Activated T-helper 1 cell treated with anti-CD3 and anti-CD28 coated beads, Interleukin-2, amount 50 U/mL, for 16 hours (primary cell): ENCODE data around the gene SLC38A3.

Source experiments
- DNase-seq, 2 donors: peaks; one replicate each; pipeline ENCODE4 v3.0.0-alpha.2; 2020; ENCODE audit warnings: low read depth in 1 of 2, low spot score in 1 of 2

Gene SLC38A3

DNA sequence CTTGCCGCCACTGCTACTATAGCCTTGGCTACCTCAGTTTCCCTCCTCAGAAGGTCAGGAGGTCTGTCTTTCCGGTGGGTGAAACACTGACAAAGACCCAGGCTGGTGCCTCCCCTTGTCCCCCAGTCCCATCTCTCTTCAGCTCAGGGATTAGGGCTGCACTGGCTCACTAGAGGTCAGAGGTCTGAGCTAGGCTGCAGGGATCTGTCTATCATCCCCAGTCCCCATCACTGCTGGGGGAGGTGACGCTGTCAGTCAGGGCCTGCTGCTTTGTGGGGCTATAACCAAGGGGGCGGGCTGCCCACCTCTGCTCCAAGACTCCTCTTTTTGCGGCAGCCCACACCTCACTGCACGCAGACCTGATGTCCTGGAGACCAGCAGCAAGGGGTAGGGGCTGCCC, 36.3 kb upstream of the SLC38A3 start:
- no peak for DNase-seq

DNA sequence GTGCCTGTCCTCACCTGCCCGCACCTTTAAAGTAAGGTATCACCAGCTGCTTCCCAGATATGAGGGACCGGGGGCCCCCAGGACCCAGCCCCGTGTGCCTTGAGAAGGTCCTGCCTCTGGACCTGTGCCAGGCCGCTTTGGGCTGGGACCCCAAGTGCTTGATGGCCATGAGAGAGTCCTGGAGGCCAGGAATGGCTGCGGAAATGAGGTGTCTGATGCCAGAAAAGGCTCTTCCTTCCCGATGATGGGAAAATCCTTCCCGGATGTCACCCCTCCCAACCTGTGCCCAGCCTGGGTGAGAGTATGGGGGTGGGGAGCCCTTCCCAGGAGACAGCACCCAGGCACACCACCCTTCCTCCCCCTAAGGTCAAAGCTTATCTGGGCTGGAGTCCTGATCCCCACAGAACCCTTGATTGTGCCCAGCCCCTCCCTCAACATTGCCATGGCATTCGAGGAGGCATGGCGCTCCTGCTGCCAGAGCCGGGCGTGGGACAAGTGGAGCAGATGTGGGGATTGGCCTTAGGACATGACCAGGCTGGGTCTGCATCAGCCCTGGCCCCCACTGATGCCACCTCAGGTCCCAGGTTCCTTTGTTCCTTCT, 35.7 kb upstream of the SLC38A3 start:
- DNase-seq, result no peak

DNA sequence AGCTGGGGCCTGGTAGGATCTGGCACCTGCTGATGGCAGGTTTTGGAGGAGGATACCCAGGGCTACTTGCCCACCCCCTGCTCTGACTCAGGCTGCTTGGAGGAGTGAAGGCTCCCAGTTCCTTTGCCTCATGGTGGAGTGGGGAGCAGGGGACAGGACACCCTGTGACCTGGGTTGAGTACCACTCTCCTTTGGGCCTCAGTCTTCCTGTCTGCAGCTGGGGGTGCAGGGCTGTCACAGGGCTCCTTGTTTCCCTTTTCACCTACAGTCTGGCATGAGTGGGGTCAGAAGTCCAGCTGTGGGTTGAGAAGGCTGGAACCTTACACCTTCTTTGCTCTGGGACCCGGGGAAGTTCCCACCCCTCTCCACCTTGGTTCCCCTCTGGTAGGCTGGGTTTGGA, 35.2 kb upstream of the SLC38A3 start:
- DNase-seq, result no peak

DNA sequence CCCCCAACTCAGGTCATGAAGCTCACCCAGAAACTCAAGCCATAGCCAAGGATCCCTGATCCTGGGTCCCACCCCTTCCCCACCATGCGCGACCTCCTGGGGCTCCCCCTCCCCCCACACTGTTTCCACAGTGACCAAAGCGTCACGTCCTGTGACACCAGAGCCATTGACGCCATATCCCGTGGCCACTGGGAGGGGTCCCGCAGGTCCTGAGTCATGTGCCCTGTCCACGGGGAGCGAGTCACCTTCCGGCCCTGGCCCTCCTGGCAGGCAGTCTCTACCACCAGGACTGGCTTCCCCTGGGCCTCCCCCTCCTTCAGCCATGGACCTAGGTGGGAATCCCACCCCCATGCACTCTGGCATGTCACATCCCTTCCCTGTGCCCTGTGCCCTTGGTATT, 34.4 kb upstream of the SLC38A3 start:
- DNase-seq, result no peak

DNA sequence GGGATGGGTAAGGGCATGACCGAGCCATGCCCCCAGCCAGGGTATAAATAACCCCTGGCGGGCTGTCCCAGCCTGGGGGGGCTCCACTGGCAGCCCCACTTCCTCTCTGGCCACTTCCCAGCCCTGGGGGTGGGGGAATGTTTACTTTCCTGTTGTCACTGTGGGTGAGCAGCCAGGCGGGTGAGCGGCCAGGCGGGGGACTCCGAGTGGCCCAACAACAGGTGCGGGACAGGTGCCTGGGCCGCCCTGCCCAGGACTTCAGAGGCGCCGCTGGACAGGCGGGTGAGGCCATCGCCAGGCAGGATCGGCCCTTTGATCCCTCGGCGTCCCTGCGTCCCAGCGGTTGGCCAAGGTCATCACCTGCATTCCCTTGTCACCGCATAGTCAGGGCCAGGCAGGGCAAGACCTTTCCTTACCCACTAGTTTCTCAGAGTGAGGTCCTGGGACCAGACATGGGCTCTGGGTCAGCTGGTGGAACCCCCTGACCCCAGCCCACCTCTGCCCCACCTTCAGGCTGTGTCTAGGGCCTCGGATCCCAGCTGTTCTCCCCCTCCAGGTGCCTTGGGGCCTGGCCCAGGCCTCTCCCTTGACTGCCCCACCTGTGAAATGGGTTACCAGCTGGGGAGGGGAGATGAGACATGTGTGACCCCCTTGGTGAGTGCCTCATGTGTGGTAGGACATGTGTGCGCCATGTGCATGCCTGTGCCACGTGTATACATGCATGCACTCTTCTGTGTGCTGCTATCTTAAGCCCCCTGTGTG, 33.4 kb upstream of the SLC38A3 start:
- no peak for DNase-seq

DNA sequence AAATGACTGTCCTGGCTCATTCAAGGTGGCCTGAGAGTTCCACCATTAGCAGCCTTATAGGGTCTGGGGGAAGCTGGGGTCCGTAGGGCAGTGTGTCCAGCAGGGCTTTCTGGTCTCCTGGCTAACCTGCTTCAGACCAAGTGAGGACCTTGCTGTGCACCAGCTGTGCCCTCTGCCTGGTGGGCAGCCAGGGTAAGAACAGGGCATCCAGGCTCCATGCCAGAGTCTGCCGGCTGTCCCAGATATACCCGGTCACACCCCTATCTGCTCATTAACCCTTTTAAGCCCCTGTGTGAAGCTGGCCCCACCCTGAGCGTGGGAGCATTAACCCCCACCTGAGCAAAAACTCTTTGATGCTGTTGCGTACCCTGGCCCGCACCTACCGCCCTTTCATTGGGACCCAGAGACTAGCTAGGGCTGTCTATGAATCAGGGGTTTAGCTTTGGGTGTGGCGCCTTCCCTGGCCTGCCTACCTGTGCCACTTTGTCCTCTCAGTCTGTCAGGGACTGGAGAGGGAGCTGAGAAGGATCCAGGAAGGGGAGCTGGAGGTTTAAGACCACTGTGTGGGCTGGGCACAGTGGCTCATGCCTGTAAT, 32.3 kb upstream of the SLC38A3 start:
- no peak for DNase-seq

DNA sequence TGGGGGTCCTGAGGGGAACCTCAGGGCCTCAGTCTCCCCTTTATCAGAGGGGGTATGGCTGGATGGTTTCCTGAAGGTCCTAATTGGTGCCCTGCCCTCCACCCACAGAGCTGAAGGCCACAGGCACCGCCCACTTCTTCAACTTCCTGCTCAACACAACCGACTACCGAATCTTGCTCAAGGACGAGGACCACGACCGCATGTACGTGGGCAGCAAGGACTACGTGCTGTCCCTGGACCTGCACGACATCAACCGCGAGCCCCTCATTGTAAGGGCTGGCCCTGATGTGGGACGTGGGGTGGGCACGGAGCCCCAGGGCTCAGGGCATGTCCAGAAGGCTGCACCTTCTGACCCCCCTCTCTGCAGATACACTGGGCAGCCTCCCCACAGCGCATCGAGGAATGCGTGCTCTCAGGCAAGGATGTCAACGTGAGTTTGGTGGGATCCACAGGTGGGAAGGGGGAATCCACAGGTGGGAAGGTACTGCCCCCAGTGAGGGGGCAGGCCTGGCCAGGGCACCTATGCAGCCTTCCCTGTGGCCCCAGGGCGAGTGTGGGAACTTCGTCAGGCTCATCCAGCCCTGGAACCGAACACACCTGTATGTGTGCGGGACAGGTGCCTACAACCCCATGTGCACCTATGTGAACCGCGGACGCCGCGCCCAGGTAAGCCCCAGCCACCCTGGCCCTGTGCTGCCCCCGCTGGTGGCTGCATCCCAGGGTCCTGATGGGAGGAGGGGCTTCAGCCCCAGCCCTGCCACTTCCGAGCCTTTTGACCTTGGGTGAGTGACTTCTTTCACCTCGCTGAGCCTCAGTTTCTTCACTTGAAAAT, 31.2 kb upstream of the SLC38A3 start:
- DNase-seq, result no peak

DNA sequence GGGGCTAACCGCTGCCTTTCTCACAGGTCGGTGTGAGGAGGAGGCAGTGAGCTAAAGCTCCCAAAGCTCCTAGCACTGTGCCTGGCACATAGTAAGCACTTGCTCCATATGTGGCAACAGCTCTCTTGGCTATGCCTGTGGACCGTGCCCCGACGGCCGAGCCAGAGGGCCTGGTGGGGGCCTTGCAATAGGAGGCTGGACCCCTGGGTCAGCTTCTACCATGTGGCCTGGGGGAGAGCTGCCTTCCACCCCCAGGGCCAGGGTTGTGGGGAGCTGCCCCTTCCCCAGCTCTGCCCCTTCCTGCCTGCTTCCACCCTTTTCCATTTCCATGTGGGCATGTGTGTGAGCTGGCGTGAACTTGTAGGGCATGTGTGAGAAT, 30.6 kb upstream of the SLC38A3 start:
- no peak for DNase-seq

DNA sequence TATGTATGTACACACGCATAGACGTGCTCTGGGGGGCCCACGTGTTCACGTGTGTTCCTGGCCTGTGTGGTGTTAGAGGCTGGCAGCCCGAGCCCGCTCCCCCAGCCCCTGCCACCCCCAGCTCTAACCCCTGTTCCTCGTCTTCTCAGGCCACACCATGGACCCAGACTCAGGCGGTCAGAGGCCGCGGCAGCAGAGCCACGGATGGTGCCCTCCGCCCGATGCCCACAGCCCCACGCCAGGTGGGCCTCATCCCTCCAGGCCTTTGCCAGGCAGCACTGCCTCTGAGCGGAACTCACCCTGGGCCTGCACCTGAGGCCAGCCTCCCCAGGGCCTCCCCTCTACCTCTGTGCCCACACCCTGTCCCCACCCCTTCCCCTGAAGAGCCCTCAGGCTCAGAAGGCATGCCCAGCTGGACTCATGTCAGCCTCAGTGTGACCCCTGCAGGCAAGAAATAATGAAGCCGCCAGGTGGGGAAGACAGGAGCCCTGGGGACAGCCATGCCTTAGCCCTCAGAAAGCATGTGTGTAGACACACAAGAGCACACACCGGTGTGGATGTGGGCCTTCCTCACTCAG, 30.0 kb upstream of the SLC38A3 start:
- no peak for DNase-seq

DNA sequence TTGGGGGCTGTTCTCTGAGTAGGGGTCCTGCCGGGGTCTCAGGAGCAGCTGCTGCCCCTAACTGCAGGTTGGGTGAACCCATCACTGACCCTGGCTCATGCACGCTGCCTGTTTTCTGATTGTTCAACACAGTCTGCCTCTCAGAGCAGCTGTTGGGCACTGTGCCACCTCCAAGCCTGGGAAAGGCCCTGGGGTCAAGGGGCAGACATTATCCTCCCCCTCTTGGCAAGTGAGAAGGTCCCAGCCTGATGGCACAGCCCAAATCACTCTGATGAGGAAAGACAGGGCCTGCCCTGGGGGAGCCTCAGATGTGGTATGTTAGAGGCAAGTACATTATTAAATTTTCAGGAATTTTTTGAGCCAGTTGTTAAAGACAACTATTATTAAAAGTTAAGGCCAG, 27.7 kb upstream of the SLC38A3 start:
- no peak for DNase-seq

DNA sequence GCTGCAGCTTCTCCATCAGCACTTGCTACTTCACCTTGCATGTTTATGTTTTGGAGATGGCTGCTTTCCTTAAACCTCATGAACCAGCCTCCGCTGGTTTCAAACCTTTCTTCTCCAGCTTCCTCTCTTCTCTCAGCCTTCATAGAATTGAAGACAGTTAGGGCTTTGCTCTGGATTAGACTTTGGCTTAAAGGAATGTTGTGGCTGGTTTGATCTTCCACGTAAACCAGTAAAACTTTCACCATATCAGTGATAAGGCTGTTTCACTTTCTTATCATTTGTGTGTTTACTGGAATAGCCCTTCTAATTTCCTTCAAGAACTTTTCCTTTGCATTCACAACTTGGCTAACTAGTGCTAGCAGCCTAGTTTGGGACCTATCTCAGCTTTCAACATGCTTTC, 25.4 kb upstream of the SLC38A3 start:
- no peak for DNase-seq

DNA sequence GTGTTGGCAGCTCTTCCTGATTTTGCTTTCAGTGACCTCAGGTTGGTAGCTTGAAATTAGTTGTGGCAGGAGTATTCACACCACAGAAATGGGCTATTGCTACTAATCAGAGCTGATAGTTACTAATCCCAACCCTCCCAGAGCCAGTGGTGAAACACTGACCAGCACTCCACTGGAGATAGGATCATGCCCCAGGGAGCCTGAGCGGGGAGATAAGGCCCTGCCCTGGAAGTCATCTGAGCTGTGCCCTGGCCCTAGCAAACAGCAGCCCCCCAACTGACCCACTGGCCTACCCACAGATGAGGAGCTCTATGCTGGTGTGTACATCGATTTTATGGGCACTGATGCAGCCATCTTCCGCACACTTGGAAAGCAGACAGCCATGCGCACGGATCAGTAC, 23.1 kb upstream of the SLC38A3 start:
- DNase-seq, result no peak

DNA sequence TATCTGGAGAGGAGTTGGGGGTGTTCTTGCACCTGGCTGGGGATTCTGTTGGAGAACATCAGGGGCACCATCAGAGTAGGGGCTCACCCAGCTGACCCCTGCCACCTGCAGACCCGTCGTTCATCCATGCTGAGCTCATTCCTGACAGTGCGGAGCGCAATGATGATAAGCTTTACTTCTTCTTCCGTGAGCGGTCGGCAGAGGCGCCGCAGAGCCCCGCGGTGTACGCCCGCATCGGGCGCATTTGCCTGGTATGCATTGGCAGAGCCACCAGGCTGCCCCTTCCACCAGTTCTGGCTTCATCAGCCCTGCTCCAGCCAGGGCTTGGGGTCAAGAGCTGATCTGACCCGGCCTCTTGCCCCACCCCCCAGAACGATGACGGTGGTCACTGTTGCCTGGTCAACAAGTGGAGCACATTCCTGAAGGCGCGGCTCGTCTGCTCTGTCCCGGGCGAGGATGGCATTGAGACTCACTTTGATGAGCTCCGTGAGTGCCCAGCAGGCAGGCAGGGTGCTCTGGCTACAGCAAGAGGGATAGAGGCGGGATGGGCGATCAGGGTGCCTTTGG, 22.5 kb upstream of the SLC38A3 start:
- DNase-seq, result no peak

DNA sequence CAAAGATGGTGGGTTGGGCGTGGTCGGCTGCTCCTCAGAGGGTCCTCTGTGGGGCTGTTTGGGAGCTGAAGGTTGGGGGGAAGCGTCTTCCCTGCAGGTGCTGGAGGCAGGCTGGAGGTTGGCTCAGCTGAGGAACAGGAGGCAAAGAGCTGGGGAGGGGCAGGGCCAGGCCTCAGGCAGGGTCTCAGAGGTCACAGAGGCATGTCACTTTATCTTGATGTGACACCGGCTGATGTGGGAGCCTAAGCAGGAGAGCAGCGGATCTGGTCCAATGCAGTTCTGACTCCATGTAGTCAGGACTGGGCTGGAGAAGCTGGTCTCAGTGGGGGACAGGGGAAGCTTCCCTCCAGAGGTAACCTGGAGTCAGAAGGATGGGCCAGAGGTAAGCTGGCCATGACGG, 21.3 kb upstream of the SLC38A3 start:
- no peak for DNase-seq

DNA sequence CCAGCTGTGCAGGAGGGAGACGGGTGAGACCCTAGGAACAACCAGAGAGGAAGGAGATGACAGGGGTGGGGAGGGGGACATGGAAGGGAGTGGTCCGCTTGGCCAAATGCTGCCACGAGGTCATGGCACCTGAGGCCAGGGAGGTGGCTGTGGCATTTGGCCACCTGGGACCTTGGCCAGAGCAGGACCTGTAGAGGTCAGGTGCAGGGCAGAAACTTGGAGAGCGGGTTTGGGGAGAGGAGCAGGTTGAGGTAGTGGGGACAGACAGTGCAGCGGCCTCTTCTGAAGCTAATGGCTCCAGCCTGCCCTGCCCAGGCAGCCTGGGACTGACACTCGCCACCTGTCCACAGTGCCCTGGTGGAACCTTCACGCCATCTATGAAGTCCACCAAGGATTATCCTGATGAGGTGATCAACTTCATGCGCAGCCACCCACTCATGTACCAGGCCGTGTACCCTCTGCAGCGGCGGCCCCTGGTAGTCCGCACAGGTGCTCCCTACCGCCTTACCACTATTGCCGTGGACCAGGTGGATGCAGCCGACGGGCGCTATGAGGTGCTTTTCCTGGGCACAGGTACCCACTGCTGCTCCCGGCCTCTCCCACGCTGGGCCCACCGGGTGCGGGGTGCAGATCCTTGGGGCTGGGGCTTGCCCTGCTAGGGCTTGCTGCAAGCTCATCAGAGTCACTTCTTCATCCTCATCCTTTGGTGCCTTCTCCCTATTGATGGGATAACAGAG, 20.7 kb upstream of the SLC38A3 start:
- DNase-seq, result no peak

DNA sequence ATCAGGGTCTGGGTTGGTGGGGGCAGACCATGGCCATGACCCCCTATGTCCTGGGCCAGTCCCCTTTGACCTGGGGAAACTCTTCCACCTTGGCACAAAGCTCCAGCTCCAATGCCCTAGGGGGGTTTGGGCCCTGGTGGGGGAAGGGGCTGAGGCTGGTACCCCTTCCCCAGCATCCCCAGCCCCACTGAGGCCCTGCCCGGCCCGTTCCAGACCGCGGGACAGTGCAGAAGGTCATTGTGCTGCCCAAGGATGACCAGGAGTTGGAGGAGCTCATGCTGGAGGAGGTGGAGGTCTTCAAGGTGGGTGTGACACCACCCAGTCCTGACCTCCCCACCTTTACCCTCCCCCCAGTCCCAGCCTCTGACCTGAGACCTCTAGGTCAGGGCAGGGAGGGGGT, 19.8 kb upstream of the SLC38A3 start:
- DNase-seq, result no peak

DNA sequence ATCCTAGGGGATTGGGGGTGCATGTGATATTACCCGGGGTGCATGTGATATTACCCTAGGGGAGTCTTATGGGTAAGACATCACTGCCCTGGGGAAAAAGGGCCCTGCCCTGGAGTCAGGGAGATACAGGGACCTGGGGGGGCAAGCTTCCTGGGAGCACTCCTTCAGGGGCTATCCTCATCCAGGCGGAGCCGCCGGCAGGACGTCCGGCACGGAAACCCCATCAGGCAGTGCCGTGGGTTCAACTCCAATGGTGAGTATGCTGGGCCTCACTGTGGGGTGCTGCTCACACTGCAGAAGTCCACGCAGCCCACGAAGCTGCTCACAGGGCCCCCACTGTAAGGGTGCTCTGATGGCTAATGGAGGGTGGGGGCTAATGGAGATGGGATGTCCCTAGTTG, 19.0 kb upstream of the SLC38A3 start:
- no peak for DNase-seq

DNA sequence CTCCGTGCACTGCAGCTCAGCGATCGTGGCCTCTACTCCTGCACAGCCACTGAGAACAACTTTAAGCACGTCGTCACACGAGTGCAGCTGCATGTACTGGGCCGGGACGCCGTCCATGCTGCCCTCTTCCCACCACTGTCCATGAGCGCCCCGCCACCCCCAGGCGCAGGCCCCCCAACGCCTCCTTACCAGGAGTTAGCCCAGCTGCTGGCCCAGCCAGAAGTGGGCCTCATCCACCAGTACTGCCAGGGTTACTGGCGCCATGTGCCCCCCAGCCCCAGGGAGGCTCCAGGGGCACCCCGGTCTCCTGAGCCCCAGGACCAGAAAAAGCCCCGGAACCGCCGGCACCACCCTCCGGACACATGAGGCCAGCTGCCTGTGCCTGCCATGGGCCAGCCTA, 17.3 kb upstream of the SLC38A3 start:
- DNase-seq, result no peak

DNA sequence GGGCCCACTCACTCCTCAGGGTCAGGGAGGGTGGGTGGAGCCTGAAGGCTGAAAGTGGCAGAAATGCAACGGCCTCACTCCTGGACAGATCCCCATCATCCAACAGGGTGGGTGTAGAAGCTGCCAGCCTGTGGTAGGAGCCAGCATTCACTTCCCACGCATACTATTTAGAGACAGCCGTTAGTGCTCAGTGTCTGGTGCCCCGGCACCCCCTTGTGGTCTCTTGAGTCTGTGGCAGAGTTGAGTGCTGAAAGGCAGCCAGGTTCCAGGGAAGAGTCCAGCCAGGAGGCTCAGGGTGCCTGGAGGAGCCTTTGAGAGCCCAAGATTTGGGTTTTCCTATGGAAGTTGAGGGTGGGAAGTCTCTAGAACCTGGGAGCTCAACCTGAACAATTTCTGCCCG, 15.8 kb upstream of the SLC38A3 start:
- DNase-seq, result no peak

DNA sequence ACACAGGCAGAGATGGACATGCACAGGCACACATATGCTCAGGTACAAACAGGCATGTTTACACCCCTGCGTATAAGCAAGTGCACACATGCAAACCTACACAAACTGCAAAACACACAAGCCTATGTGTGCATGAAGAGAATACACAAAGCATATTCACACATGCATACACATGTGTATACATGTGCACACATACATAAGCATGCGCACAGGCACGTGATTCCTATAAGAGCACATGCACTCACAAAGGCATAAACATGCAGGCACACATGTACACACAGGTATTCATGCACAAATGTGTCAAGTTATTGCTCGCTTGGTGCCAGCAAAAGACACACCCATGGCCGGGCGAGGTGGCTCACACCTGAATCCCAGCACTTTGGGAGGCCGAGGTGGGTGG, 15.1 kb upstream of the SLC38A3 start:
- no peak for DNase-seq
